Endometrial microvascular endothelial cells (primary cell): ENCODE measurements around the gene CLTC. TPM values are rescaled to one million over a fixed set of nuclear protein-coding genes. Genes with fewer than 3 reads are reported as not detected.
"Not testable (repeated sequence)": the region's sequence is repeated elsewhere in the genome, so short reads cannot be mapped to it uniquely, and the experiment has no call there.

ENCODE experiments used
- in situ Hi-C: cut with HindIII; loops from 2 replicates; pipeline ENCODE4 v1.10.0; 2017; ENCODE audit warnings: low sequenced_read_pairs, low pct_unique_long_range_greater_than_20kb; ENCODE audit errors: inconsistent ontology term
- total RNA-seq: library from RNA; depleted of rRNA; stranded (reverse); fragments of >200 nt; gene quantifications from one replicate; pipeline ENCODE4 v1.2.3, GENCODE V29; 2015; ENCODE audit errors: inconsistent ontology term

The CLTC gene
- 502 TPM for total RNA-seq

- in situ Hi-C loops: no loop called here
Measured at GRCh38 chr17:59619298-59620063, at the start of gene CLTC. Gene CLTC (plus strand): TSS chr17:59619895. CDS start chr17:59620132, 237 bp downstream.

- in situ Hi-C loops: no loop called here
Measured at GRCh38 chr17:59572301-59572924, 47.3 kb upstream of the CLTC start.

GRCh38 chr17:59584168-59584567 is 35.5 kb upstream of the CLTC start:
- in situ Hi-C loops: not testable (repeated sequence)

- in situ Hi-C loops: no loop called here
Measured at GRCh38 chr17:59600169-59600568, 19.5 kb upstream of the CLTC start.

- in situ Hi-C loops: no loop called here
Measured at GRCh38 chr17:59601130-59601529, 18.6 kb upstream of the CLTC start.

- in situ Hi-C loops: no loop called here
Measured at GRCh38 chr17:59607061-59607460, 12.6 kb upstream of the CLTC start.

- in situ Hi-C loops: no loop called here
Measured at GRCh38 chr17:59607817-59608403, 11.8 kb upstream of the CLTC start.

- in situ Hi-C loops: no loop called here
Measured at GRCh38 chr17:59611503-59611902, 8.2 kb upstream of the CLTC start.

GRCh38 chr17:59616253-59616920 is 3.3 kb upstream of the CLTC start:
- in situ Hi-C loops: no loop called here

GRCh38 chr17:59617156-59617732 is 2.5 kb upstream of the CLTC start:
- in situ Hi-C loops: no loop called here

GRCh38 chr17:59619035-59619297 is 729 bp upstream of the CLTC start:
- in situ Hi-C loops: no loop called here

GRCh38 chr17:59620064-59620359 is 317 bp downstream of the CLTC start:
- in situ Hi-C loops: no loop called here

- in situ Hi-C loops: no loop called here
Measured at GRCh38 chr17:59620518-59621259, 994 bp downstream of the CLTC start.

GRCh38 chr17:59621771-59622170 is 2.1 kb downstream of the CLTC start:
- in situ Hi-C loops: no loop called here

GRCh38 chr17:59623151-59623550 is 3.5 kb downstream of the CLTC start:
- in situ Hi-C loops: no loop called here

GRCh38 chr17:59626756-59627155 is 7.1 kb downstream of the CLTC start:
- in situ Hi-C loops: no loop called here

- in situ Hi-C loops: no loop called here
Measured at GRCh38 chr17:59627274-59627673, 7.6 kb downstream of the CLTC start.

GRCh38 chr17:59627770-59628171 is 8.1 kb downstream of the CLTC start:
- in situ Hi-C loops: no loop called here

- in situ Hi-C loops: no loop called here
Measured at GRCh38 chr17:59629174-59629573, 9.5 kb downstream of the CLTC start.
